HepG2 (cell line): ENCODE data around the gene RPL3. TPM values are rescaled to one million over a fixed set of nuclear protein-coding genes. Genes with fewer than 3 reads are reported as not detected.
A peak's percentile ranks its signal among the peaks of the same experiment; 100 is the strongest.

ENCODE experiments used
- ATAC-seq: fragments of 200-7000 bp; cut with Tn5 transposase; 3 replicates; pipeline ENCODE4 v1.9.1; 2020; ENCODE audit warnings: mild to moderate bottlenecking, moderate library complexity
- BruUV-seq: library from RNA; stranded (reverse); fragments of 400-500 nt; replicated peaks from 2 replicates; lab custom pipeline; 2021; lab: Mats Ljungman, UMichigan
- CTCF ChIA-PET: fragments of 300-600 bp; formaldehyde crosslinking; extraction: SDS; loops from one replicate; lab custom pipeline; 2021; ENCODE audit warnings: low total read pairs, inconsistent platforms, low intra/inter-chr PET ratio; lab: Yijun Ruan, JAX
- POLR2A ChIA-PET: fragments of 350-600 bp; sonication (Branson Sonifier 250); formaldehyde crosslinking; loops from one replicate; lab custom pipeline; 2020; ENCODE audit warnings: antibody characterized with exemption, inconsistent platforms; lab: Yijun Ruan, JAX
- DNase-seq: peaks from one replicate; pipeline ENCODE4 v3.0.0-alpha.2; 2015; ENCODE audit warnings: low spot score
- FAIRE-seq: peaks from 3 replicates; lab custom pipeline; 2011; peaks lifted over from hg19 to GRCh38; lab: Jason Lieb, UNC
- H2AFZ ChIP-seq: one replicate; pipeline ENCODE4 v1.6.1; 2011; ENCODE audit warnings: low read length, inconsistent platforms
- H3K27ac ChIP-seq: fragments of 300-600 bp; 3 replicates; pipeline ENCODE4 v1.8.0; 2011; ENCODE audit warnings: mixed run types, mild to moderate bottlenecking, mixed read lengths, low read length, inconsistent platforms; ENCODE audit not compliant: insufficient read depth; ENCODE audit errors: extremely low read length
- H3K27me3 ChIP-seq, 2 experiments: fragments of 200-600 bp in 1 of 2; 2 replicates in 1 of 2; 3 replicates in 1 of 2; pipeline versions ENCODE4 v1.6.0 to v1.8.0; 2011; ENCODE audit warnings: low read length in 2 of 2, mild to moderate bottlenecking in 2 of 2, moderate library complexity in 2 of 2, inconsistent platforms in 1 of 2; ENCODE audit not compliant: insufficient read depth in 2 of 2, control insufficient read depth in 1 of 2
- H3K36me3 ChIP-seq, 2 experiments: fragments of 200-600 bp in 1 of 2; replicated peaks in 1 of 2; 2 replicates in 1 of 2; 3 replicates in 1 of 2; pipeline versions ENCODE4 v1.5.1 to v1.8.0; 2011; ENCODE audit warnings: low read length in 2 of 2, inconsistent platforms in 1 of 2; ENCODE audit not compliant: insufficient read depth in 2 of 2, control insufficient read depth in 1 of 2
- H3K4me1 ChIP-seq: 2 replicates; pipeline ENCODE4 v1.5.1; 2012; ENCODE audit warnings: low read length, inconsistent platforms; ENCODE audit not compliant: insufficient read depth
- H3K4me2 ChIP-seq: 2 replicates; pipeline ENCODE4 v1.6.0; 2011; ENCODE audit warnings: low read depth, low read length, inconsistent platforms
- H3K4me3 ChIP-seq, 3 experiments: fragments of 200-600 bp in 1 of 3; sonication (generic), shearing (Covaris generic) in 1 of 3; replicated peaks in 1 of 3; 2 replicates each; pipeline ENCODE4 v1.5.1; 2011 to 2016; ENCODE audit warnings: low read length in 3 of 3, inconsistent platforms in 2 of 3, low read depth in 2 of 3, mild to moderate bottlenecking in 2 of 3, control low read depth in 1 of 3, mixed read lengths in 1 of 3; ENCODE audit not compliant: insufficient read depth in 1 of 3
- H3K79me2 ChIP-seq: one replicate; pipeline ENCODE4 v1.6.1; 2011; ENCODE audit warnings: low read length, inconsistent platforms; ENCODE audit not compliant: insufficient read depth
- H3K9ac ChIP-seq: 2 replicates; pipeline ENCODE4 v1.6.0; 2011; ENCODE audit warnings: mild to moderate bottlenecking, low read depth, low read length, inconsistent platforms; ENCODE audit not compliant: insufficient read depth
- H3K9me3 ChIP-seq: 2 replicates; pipeline ENCODE4 v1.5.1; 2012; ENCODE audit warnings: mild to moderate bottlenecking, low read length
- H4K20me1 ChIP-seq: 2 replicates; pipeline ENCODE4 v1.6.0; 2011; ENCODE audit warnings: inconsistent platforms, mild to moderate bottlenecking, low read length, moderate library complexity; ENCODE audit not compliant: insufficient read depth
- ELF3 ChIP-seq: IDR thresholded peaks from 2 replicates; pipeline ENCODE4 v1.6.1; 2016; ENCODE audit warnings: missing genetic modification reagents, missing compliant biosample characterization
- HIVEP1 ChIP-seq: sonication (generic); formaldehyde crosslinking; IDR thresholded peaks from 2 replicates; pipeline ENCODE4 v1.4.0; 2020; ENCODE audit warnings: mild to moderate bottlenecking, missing genetic modification reagents
- HNF1B ChIP-seq: sonication (generic); formaldehyde crosslinking; IDR thresholded peaks from 2 replicates; pipeline ENCODE4 v1.5.1; 2020; ENCODE audit warnings: mild to moderate bottlenecking, moderate library complexity, missing genetic modification reagents
- KDM3A ChIP-seq: IDR thresholded peaks from 2 replicates; pipeline ENCODE4 v1.6.1; 2018; ENCODE audit warnings: low read depth, missing compliant biosample characterization
- PATZ1 ChIP-seq: sonication (generic); formaldehyde crosslinking; IDR thresholded peaks from 2 replicates; pipeline ENCODE4 v1.4.0; 2020; ENCODE audit warnings: missing genetic modification reagents
- REL ChIP-seq: sonication (generic); formaldehyde crosslinking; conservative IDR thresholded peaks from 2 replicates; pipeline ENCODE4 v1.8.0; 2022; ENCODE audit warnings: mild to moderate bottlenecking, missing genetic modification reagents, moderate library complexity
- ZFP36L1 ChIP-seq: sonication (generic); formaldehyde crosslinking; IDR thresholded peaks from 2 replicates; pipeline ENCODE4 v1.8.0; 2022; ENCODE audit warnings: mild to moderate bottlenecking, missing genetic modification reagents, moderate library complexity
- ZNF232 ChIP-seq: sonication (generic); formaldehyde crosslinking; IDR thresholded peaks from 2 replicates; pipeline ENCODE4 v1.4.0; 2020; ENCODE audit warnings: missing genetic modification reagents, borderline replicate concordance
- ZNF616 ChIP-seq: sonication (generic); formaldehyde crosslinking; IDR thresholded peaks from 2 replicates; pipeline ENCODE4 v1.5.0; 2020; ENCODE audit warnings: low read depth, mild to moderate bottlenecking, missing genetic modification reagents
- WGBS: methylation state at CpG from one replicate; pipeline ENCODE4 v1.1.6; 2017; ENCODE audit warnings: low lambda C conversion rate; 5-methylcytosine and 5-hydroxymethylcytosine counted together
- in situ Hi-C: cut with HindIII; loops from 2 replicates; pipeline ENCODE4 v1.10.0; 2017; ENCODE audit warnings: low pct_unique_long_range_greater_than_20kb; ENCODE audit not compliant: extremely low pct_ligation_motif_present
- intact Hi-C: fragments of 100-400 bp; cut with micrococcal nuclease; formaldehyde crosslinking; loops from one replicate; pipeline ENCODE4 v1.10.0; 2022; ENCODE audit not compliant: unreplicated experiment
- polyA plus RNA-seq, 8 experiments: library from polyadenylated mRNA; depleted of rRNA in 3 of 8; stranded (reverse) in 7 of 8; unstranded in 1 of 8; fragments of >200 nt; fragmentation: Illumina TruSeq in 4 of 8; extraction: Trizol in 4 of 8; gene quantifications; 2 replicates each; pipeline versions ENCODE4 v1.2.1 to v1.2.3, GENCODE V29; 2011 to 2016; ENCODE audit warnings: low read depth in 4 of 8, missing spikeins in 1 of 8, mixed read lengths in 1 of 8; ENCODE audit not compliant: insufficient read depth in 1 of 8
- total RNA-seq, 5 experiments: library from RNA; depleted of rRNA; stranded (reverse); fragments of >200 nt; fragmentation: Illumina TruSeq; extraction: Trizol; gene quantifications; 2 replicates each; pipeline ENCODE4 v1.2.3, GENCODE V29; 2016; ENCODE audit warnings: low read depth in 1 of 5
- TF ChIP-seq, protein P1 (sequence below), 2 experiments: IDR thresholded peaks; 2 replicates each; pipeline ENCODE4 v1.6.1; 2011 to 2012; ENCODE audit warnings: low read length in 2 of 2, borderline replicate concordance in 1 of 2, low read depth in 1 of 2, mild to moderate bottlenecking in 1 of 2, moderate library complexity in 1 of 2
- TF ChIP-seq, protein P2 (sequence below): sonication (generic); formaldehyde crosslinking; IDR thresholded peaks from 2 replicates; pipeline ENCODE4 v1.4.0; 2020; ENCODE audit warnings: missing genetic modification reagents, borderline replicate concordance

RPL3 gene
- total and polyA plus RNA-seq, 2 of the 13 experiments (the other 11 are each of a cell fraction or from before 2014, with no cell fraction given) = 1,051 to 3,279 TPM

DNA sequence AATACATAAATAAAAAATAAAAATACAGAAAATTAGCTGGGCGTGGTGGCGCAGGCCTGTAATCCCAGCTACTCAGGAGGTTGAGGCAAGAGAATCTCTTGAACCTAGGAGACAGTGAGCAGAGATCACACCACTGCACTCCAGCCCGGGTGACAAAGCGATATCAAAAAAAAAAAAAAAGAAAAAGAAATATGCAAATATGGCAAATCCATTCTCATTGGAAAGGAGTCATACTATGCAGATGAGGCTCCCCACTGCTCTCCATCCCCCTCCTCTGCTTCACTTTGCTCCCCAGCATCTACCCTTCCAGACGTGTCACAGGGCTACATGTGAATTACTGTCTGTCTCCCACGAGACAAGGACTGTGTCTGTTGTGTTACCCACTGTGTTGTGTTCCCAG, 38.3 kb downstream of the RPL3 start (continued):
- TF ChIP-seq HNF1B (0 out of 2 replicates have a peak, but pooled peaks have one; percentile 4), ZFP36L1 (CRISPR knock-in tag) (0 out of 2 replicates have a peak, but pooled peaks have one; percentile 12)

- H3K79me2 ChIP-seq = no peaks in the 10 kb centered on the region
- no peak overlapping the region for H3K9ac ChIP-seq
- H2AFZ ChIP-seq = no peak overlapping the region
- in situ Hi-C loops (no loop called here), intact Hi-C loops (no loop called here)
- H3K4me2 ChIP-seq = no peak overlapping the region
- H3K27me3 ChIP-seq = peaks cover 6 to 27% of the 10 kb centered on the region in 2 experiments
- H3K4me1 ChIP-seq = peaks cover 62% of the 10 kb centered on the region
- no peaks in the 10 kb centered on the region for H3K36me3 ChIP-seq
- H3K27ac ChIP-seq = no peak overlapping the region
- CTCF ChIA-PET = no interaction called here
- BruUV-seq = no TSS peak
- POLR2A ChIA-PET = no interaction called here
- H3K9me3 ChIP-seq = 0 out of 2 replicates have a peak, but pooled peaks cover 6% of the 10 kb centered on the region
- H4K20me1 ChIP-seq = no peaks in the 10 kb centered on the region
- 39% methylated on average over 7 of the region's 7 CpGs for WGBS
- ATAC-seq (no peak), DNase-seq (no peak), FAIRE-seq (no peak)
- H3K4me3 ChIP-seq = no peak overlapping the region
- TF ChIP-seq, protein P1, sequence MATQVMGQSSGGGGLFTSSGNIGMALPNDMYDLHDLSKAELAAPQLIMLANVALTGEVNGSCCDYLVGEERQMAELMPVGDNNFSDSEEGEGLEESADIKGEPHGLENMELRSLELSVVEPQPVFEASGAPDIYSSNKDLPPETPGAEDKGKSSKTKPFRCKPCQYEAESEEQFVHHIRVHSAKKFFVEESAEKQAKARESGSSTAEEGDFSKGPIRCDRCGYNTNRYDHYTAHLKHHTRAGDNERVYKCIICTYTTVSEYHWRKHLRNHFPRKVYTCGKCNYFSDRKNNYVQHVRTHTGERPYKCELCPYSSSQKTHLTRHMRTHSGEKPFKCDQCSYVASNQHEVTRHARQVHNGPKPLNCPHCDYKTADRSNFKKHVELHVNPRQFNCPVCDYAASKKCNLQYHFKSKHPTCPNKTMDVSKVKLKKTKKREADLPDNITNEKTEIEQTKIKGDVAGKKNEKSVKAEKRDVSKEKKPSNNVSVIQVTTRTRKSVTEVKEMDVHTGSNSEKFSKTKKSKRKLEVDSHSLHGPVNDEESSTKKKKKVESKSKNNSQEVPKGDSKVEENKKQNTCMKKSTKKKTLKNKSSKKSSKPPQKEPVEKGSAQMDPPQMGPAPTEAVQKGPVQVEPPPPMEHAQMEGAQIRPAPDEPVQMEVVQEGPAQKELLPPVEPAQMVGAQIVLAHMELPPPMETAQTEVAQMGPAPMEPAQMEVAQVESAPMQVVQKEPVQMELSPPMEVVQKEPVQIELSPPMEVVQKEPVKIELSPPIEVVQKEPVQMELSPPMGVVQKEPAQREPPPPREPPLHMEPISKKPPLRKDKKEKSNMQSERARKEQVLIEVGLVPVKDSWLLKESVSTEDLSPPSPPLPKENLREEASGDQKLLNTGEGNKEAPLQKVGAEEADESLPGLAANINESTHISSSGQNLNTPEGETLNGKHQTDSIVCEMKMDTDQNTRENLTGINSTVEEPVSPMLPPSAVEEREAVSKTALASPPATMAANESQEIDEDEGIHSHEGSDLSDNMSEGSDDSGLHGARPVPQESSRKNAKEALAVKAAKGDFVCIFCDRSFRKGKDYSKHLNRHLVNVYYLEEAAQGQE (IDR thresholded peaks at IDR 0.05; ENCODE audit: borderline replicate concordance in 1 of 2, low read depth in 1 of 2, low read length in 2 of 2) = no peak
- TF ChIP-seq ZNF232 (CRISPR knock-in tag) (no peak), ZNF616 (CRISPR knock-in tag) (no peak), ELF3 (CRISPR knock-in tag) (no peak), HIVEP1 (CRISPR knock-in tag) (no peak), KDM3A (no peak), PATZ1 (CRISPR knock-in tag) (peak; percentile 61), REL (CRISPR knock-in tag) (no peak)
- TF ChIP-seq, protein P2, sequence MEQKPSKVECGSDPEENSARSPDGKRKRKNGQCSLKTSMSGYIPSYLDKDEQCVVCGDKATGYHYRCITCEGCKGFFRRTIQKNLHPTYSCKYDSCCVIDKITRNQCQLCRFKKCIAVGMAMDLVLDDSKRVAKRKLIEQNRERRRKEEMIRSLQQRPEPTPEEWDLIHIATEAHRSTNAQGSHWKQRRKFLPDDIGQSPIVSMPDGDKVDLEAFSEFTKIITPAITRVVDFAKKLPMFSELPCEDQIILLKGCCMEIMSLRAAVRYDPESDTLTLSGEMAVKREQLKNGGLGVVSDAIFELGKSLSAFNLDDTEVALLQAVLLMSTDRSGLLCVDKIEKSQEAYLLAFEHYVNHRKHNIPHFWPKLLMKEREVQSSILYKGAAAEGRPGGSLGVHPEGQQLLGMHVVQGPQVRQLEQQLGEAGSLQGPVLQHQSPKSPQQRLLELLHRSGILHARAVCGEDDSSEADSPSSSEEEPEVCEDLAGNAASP (CRISPR knock-in tag) = no peak
Measured at GRCh38 chr22:39280250-39280649, 39.2 kb downstream of the RPL3 start.
